Measurements from ENCODE around the gene PRKG1. TPM values are rescaled to one million over a fixed set of nuclear protein-coding genes. Genes with fewer than 3 reads are reported as not detected.

Gene PRKG1
- total and polyA plus RNA-seq, 4 donors = 26.2 to 199 (median 94.1) TPM

DNA sequence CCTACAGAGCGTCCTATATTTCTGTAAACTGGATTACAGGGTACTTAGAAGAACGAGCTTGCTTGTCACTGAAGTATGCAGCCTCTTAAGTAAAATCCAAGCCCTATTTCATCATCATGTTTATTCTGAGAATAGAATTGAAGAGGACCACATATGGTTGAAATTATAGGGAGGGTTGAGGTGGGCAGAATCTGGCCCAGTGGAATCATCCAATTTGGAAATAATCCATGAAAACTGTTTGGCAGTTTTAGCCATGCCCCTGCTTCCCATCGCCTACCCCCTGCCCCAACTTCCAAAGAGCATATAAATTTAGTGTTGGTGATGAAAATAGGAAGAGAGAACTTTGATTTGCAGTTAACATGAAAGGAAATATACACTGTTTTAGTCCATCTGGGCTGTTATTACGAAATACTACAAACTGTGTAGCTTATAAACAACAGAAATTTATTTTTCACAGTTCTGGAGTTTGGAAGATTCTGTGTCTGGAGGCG lies 150.4 kb downstream of the PRKG1 start:
- 60 to 66% methylated on average over 5 of the region's 5 CpGs for WGBS, 2 donors
- intact Hi-C loops (cut with DNase I) = no loop called here
- H3K27me3 ChIP-seq (ENCODE audit: control insufficient read depth in 1 of 2, insufficient read depth in 2 of 2, low read length in 1 of 2) = no peaks in the 10 kb centered on the region
- no peaks in the 10 kb centered on the region for H3K36me3 ChIP-seq (ENCODE audit: control insufficient read depth in 1 of 2, insufficient read depth in 2 of 2, low read length in 1 of 2)
- DNase-seq = no peak
- no peaks in the 10 kb centered on the region for H3K9me3 ChIP-seq (ENCODE audit: control insufficient read depth, low read length)
- ATAC-seq (ENCODE audit: low FRiP score) = no peak
- H3K4me1 ChIP-seq (ENCODE audit: control insufficient read depth in 1 of 2, insufficient read depth in 2 of 2, low read length in 2 of 2) = peaks cover 4 to 20% of the 10 kb centered on the region in 2 donors
- H3K4me3 ChIP-seq (ENCODE audit: low read length in 2 of 2) = no peak overlapping the region
- no peak overlapping the region for H3K27ac ChIP-seq (ENCODE audit: low read depth in 1 of 2, low read length in 2 of 2)

GRCh38 chr10:51227897-51228713 lies 153.8 kb downstream of the PRKG1 start:
- H3K9me3 ChIP-seq (ENCODE audit: control insufficient read depth, low read length) = no peaks in the 10 kb centered on the region
- H3K27ac ChIP-seq (ENCODE audit: low read depth in 1 of 2, low read length in 2 of 2) = peak overlapping the region in 1 of 2 donors; percentile 28
- peaks cover 12 to 33% of the 10 kb centered on the region in 2 donors for H3K4me1 ChIP-seq (ENCODE audit: control insufficient read depth in 1 of 2, insufficient read depth in 2 of 2, low read length in 2 of 2)
- intact Hi-C loops (cut with DNase I) = no loop called here
- no peaks in the 10 kb centered on the region for H3K27me3 ChIP-seq (ENCODE audit: control insufficient read depth in 1 of 2, insufficient read depth in 2 of 2, low read length in 1 of 2)
- no peak for ATAC-seq (ENCODE audit: low FRiP score)
- no peaks in the 10 kb centered on the region for H3K36me3 ChIP-seq (ENCODE audit: control insufficient read depth in 1 of 2, insufficient read depth in 2 of 2, low read length in 1 of 2)
- H3K4me3 ChIP-seq (ENCODE audit: low read length in 2 of 2) = no peak overlapping the region
- no peak for DNase-seq
- 31 to 35% methylated on average over 4 of the region's 4 CpGs for WGBS, 2 donors

GRCh38 chr10:51228714-51229100 lies 154.4 kb downstream of the PRKG1 start:
- Histone ChIP-seq H3K27me3 (ENCODE audit: control insufficient read depth in 1 of 2, insufficient read depth in 2 of 2, low read length in 1 of 2) (no peaks in the 10 kb centered on the region), H3K27ac (ENCODE audit: low read depth in 1 of 2, low read length in 2 of 2) (peak overlapping the region; percentile 10 to 28), H3K4me1 (ENCODE audit: control insufficient read depth in 1 of 2, insufficient read depth in 2 of 2, low read length in 2 of 2) (peaks cover 12 to 33% of the 10 kb centered on the region in 2 donors), H3K4me3 (ENCODE audit: low read length in 2 of 2) (no peak overlapping the region), H3K36me3 (ENCODE audit: control insufficient read depth in 1 of 2, insufficient read depth in 2 of 2, low read length in 1 of 2) (no peaks in the 10 kb centered on the region), H3K9me3 (ENCODE audit: control insufficient read depth, low read length) (no peaks in the 10 kb centered on the region)
- intact Hi-C loops (cut with DNase I) = no loop called here
- DNase-seq (no peak), ATAC-seq (ENCODE audit: low FRiP score) (no peak)
- WGBS, 2 donors = 57 to 66% methylated on average over 4 of the region's 4 CpGs

DNA sequence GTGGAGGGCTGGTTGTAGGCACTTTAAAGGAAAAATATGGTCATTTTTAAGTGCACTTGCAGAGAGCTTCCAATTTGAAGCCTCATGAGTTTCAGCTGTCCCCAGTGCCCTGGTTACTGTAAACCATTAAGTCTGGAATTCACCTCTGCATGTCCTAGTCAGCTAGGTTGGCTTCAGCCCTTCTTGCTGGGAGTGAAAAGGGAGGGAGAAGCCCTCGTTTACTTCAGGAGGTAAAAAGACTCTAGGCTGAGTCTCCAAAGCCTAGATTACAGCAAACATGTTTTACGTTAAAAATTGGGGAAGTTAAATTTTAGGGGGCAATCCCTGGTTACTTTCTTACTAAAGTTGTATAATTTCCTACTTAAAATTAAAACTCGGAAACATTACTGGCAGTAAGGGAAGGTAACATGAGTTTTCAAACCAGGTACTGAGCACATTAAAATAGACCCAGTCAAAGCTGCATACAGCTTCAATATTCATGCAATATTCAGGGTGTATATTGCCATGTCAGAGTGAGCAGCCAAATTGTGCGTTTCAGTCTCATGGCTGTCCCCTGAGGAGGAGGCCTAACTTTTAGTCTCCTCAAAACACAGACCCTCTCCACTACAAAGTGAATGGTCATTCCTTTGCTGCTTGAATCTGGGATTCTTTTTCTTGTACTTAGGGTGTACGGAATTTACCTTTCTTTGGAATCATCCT lies 156.7 kb downstream of the PRKG1 start:
- Histone ChIP-seq H3K27me3 (ENCODE audit: control insufficient read depth in 1 of 2, insufficient read depth in 2 of 2, low read length in 1 of 2) (no peaks in the 10 kb centered on the region), H3K4me1 (ENCODE audit: control insufficient read depth in 1 of 2, insufficient read depth in 2 of 2, low read length in 2 of 2) (peaks cover 11 to 28% of the 10 kb centered on the region in 2 donors), H3K36me3 (ENCODE audit: control insufficient read depth in 1 of 2, insufficient read depth in 2 of 2, low read length in 1 of 2) (no peaks in the 10 kb centered on the region), H3K9me3 (ENCODE audit: control insufficient read depth, low read length) (no peaks in the 10 kb centered on the region), H3K27ac (ENCODE audit: low read depth in 1 of 2, low read length in 2 of 2) (peak overlapping the region; percentile 33 to 63), H3K4me3 (ENCODE audit: low read length in 2 of 2) (no peak overlapping the region)
- ATAC-seq (ENCODE audit: low FRiP score) = no peak
- intact Hi-C loops (cut with DNase I) = no loop called here
- DNase-seq = no peak
- WGBS, 2 donors = 51 to 61% methylated on average over 5 of the region's 5 CpGs

DNA sequence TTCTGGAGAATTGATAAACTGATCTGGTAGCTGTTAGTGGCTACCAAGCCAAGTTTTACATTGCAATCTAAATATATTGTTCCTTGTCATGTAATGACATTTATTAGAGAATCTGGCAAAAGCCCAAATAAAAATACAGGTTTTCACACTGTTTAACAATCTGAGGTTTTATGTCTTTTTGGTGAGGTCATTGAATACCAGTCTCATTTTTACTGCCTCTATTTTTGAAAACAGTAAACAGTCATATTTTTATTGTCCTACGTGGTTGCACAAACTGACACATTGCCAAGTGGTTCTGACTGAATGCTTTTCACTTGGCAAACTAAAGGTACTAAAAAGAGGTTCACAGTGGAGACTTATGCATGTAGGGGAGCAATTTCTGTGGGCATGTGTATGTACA lies 157.5 kb downstream of the PRKG1 start:
- Histone ChIP-seq H3K4me3 (ENCODE audit: low read length in 2 of 2) (no peak overlapping the region), H3K36me3 (ENCODE audit: control insufficient read depth in 1 of 2, insufficient read depth in 2 of 2, low read length in 1 of 2) (no peaks in the 10 kb centered on the region), H3K27me3 (ENCODE audit: control insufficient read depth in 1 of 2, insufficient read depth in 2 of 2, low read length in 1 of 2) (no peaks in the 10 kb centered on the region), H3K4me1 (ENCODE audit: control insufficient read depth in 1 of 2, insufficient read depth in 2 of 2, low read length in 2 of 2) (peaks cover 11 to 28% of the 10 kb centered on the region in 2 donors), H3K27ac (ENCODE audit: low read depth in 1 of 2, low read length in 2 of 2) (peak overlapping the region in 1 of 2 donors; percentile 33), H3K9me3 (ENCODE audit: control insufficient read depth, low read length) (no peaks in the 10 kb centered on the region)
- WGBS, 2 donors = 0 to 2% methylated on average over 1 of the region's 1 CpG
- ATAC-seq (ENCODE audit: low FRiP score) = no peak
- intact Hi-C loops (cut with DNase I) = no loop called here
- no peak for DNase-seq

DNA sequence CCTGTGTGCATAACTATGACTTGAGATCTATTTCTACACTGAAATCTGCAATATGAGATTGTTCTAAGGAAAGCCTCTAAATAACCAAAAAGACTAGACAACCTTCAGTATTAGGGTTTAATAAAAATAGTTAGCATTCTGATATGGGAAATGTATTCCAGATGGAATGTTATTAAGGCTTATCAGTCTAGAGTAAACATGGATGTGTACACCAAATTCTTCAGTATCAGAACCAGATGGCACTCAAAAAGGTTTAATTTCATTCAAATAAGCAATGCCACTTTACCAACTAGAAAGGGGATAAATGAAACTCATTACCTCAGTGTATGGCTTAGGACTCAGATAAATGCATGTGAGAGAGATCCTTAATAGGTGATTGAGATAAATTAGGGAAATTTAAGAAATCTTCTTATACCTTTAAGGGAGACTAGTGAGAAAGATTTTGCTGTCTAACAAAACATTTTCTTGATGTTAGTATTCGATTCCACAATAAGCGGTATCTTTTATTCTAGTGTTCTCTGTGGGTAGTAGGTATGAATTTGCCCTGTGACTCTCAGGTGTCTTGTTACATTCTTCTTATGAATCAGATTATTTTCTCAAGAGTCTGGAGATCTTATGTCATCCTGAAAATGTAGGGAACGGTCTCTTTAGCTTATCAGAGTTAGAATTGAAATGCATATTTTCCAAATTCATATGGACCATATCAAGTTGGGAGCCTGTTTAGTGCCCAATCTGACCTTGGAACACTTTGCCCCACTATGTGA lies 159.2 kb downstream of the PRKG1 start:
- Histone ChIP-seq H3K4me3 (ENCODE audit: low read length in 2 of 2) (no peak overlapping the region), H3K27ac (ENCODE audit: low read depth in 1 of 2, low read length in 2 of 2) (no peak overlapping the region), H3K36me3 (ENCODE audit: control insufficient read depth in 1 of 2, insufficient read depth in 2 of 2, low read length in 1 of 2) (no peaks in the 10 kb centered on the region), H3K27me3 (ENCODE audit: control insufficient read depth in 1 of 2, insufficient read depth in 2 of 2, low read length in 1 of 2) (no peaks in the 10 kb centered on the region), H3K4me1 (ENCODE audit: control insufficient read depth in 1 of 2, insufficient read depth in 2 of 2, low read length in 2 of 2) (peaks cover 9 to 27% of the 10 kb centered on the region in 2 donors), H3K9me3 (ENCODE audit: control insufficient read depth, low read length) (no peaks in the 10 kb centered on the region)
- no peak for ATAC-seq (ENCODE audit: low FRiP score)
- WGBS, 2 donors = 86 to 87% methylated on average over 3 of the region's 3 CpGs
- no peak for DNase-seq
- intact Hi-C loops (cut with DNase I) = no loop called here

GRCh38 chr10:51235865-51236264 lies 161.6 kb downstream of the PRKG1 start:
- no peaks in the 10 kb centered on the region for H3K36me3 ChIP-seq (ENCODE audit: control insufficient read depth in 1 of 2, insufficient read depth in 2 of 2, low read length in 1 of 2)
- no peaks in the 10 kb centered on the region for H3K9me3 ChIP-seq (ENCODE audit: control insufficient read depth, low read length)
- H3K4me3 ChIP-seq (ENCODE audit: low read length in 2 of 2) = no peak overlapping the region
- intact Hi-C loops (cut with DNase I) = no loop called here
- no peaks in the 10 kb centered on the region for H3K27me3 ChIP-seq (ENCODE audit: control insufficient read depth in 1 of 2, insufficient read depth in 2 of 2, low read length in 1 of 2)
- no peak for ATAC-seq (ENCODE audit: low FRiP score)
- 98 to 100% methylated on average over 1 of the region's 1 CpG for WGBS, 2 donors
- no peak for DNase-seq
- peaks cover 9 to 14% of the 10 kb centered on the region in 2 donors for H3K4me1 ChIP-seq (ENCODE audit: control insufficient read depth in 1 of 2, insufficient read depth in 2 of 2, low read length in 2 of 2)
- H3K27ac ChIP-seq (ENCODE audit: low read depth in 1 of 2, low read length in 2 of 2) = no peak overlapping the region

GRCh38 chr10:51239006-51239405 lies 164.7 kb downstream of the PRKG1 start:
- H3K27ac ChIP-seq (ENCODE audit: low read depth in 1 of 2, low read length in 2 of 2) = no peak overlapping the region
- no peaks in the 10 kb centered on the region for H3K9me3 ChIP-seq (ENCODE audit: control insufficient read depth, low read length)
- intact Hi-C loops (cut with DNase I) = no loop called here
- WGBS, 2 donors = 4 to 5% methylated on average over 4 of the region's 4 CpGs
- no peak for ATAC-seq (ENCODE audit: low FRiP score)
- H3K36me3 ChIP-seq (ENCODE audit: control insufficient read depth in 1 of 2, insufficient read depth in 2 of 2, low read length in 1 of 2) = no peaks in the 10 kb centered on the region
- DNase-seq = no peak
- peaks cover 4 to 14% of the 10 kb centered on the region in 2 donors for H3K4me1 ChIP-seq (ENCODE audit: control insufficient read depth in 1 of 2, insufficient read depth in 2 of 2, low read length in 2 of 2)
- H3K27me3 ChIP-seq (ENCODE audit: control insufficient read depth in 1 of 2, insufficient read depth in 2 of 2, low read length in 1 of 2) = no peaks in the 10 kb centered on the region
- no peak overlapping the region for H3K4me3 ChIP-seq (ENCODE audit: low read length in 2 of 2)
